ENCODE measurements around the gene PROCA1.
"Not testable (repeated sequence)": the region's sequence is repeated elsewhere in the genome, so short reads cannot be mapped to it uniquely, and the experiment has no call there.

Gene PROCA1

DNA sequence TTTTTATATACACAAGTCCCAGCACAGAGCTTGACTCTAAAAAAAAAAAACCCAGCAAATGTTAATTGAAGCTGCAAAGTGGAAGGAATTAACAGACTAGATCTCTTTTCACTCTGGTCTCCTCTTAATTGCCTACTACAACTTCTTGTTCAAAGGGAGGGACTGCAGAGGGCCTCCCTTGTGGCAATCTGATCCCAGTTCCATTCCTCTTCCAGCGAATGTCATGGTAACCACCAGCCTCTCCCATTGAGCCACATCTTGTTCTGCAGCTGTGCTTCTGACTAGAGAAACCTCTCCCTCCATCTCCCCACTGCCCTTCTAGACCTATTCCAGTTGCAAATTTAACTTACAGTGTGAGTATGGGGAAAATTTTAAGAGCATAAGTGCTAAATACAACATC lies 43.8 kb downstream of the PROCA1 start:
- DNase-seq (ENCODE audit: low read depth) = no peak

DNA sequence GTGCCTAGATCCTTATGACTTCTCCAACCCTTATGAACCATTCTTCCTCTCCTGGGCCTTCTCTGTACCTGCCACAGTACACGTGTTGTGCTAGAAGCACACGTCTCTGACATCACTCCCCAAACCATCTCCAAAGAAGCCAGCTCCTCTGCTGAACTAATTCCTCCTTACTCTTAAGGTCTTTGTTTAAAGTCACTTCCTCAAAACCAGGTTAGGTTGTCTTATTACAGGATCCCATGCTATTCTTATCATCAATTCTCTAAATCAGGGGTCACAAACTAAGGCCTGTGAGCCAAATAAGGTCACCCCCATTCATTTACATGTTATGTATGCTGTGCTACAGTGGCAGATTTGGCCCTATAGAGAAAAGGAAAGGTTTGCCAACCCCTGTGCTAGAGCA lies 45.7 kb downstream of the PROCA1 start:
- DNase-seq (ENCODE audit: low read depth) = no peak

DNA sequence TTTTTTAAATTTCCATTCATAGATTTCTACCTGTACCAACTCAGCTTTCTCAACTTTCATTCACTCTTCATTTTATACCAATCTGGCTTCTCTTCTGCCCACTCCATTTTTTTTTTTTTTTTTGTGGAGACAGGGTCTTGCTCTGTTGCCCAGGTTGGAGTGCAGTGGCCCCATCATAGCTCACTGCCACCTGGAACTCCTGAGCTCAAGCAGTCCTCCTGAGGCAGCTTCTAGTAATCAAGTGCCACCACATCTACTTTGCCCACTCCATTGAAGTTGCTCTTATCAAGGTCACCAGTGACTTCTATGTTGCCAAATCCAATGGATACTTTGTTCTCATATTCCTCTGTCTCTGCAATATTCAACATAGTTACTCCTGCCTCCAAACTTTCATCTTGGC lies 48.0 kb downstream of the PROCA1 start:
- DNase-seq (ENCODE audit: low read depth) = no peak

- no peak for DNase-seq (ENCODE audit: low read depth)
These were observed 49.2 kb downstream of the PROCA1 start for GRCh38 chr17:28662527-28662829.

- peak; percentile 93 for DNase-seq (ENCODE audit: low read depth)
These were observed 49.8 kb downstream of the PROCA1 start, which contains the start of the genes SDF2 and SUPT6H for GRCh38 chr17:28661635-28662526. TSS of gene SDF2 (minus strand) at chr17:28661906. CDS start at chr17:28661876, 30 bp downstream. TSS of gene SUPT6H (plus strand) at chr17:28662205. CDS start at chr17:28673402, 11,197 bp downstream.

- not testable (repeated sequence) for DNase-seq (ENCODE audit: low read depth)
These were observed 52.2 kb downstream of the PROCA1 start for GRCh38 chr17:28659497-28659881.

- not testable (repeated sequence) for DNase-seq (ENCODE audit: low read depth)
These were observed 52.8 kb downstream of the PROCA1 start for GRCh38 chr17:28658766-28659496.

DNA sequence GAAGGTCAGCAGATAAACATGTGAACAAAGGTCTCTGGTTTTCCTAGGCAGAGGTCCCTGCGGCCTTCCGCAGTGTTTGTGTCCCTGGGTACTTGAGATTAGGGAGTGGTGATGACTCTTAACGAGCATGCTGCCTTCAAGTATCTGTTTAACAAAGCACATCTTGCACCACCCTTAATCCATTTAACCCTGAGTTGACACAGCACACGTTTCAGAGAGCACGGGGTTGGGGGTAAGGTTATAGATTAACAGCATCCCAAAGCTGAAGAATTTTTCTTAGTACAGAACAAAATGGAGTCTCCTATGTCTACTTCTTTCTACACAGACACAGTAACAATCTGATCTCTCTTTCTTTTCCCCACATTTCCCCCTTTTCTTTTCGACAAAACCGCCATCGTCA lies 53.3 kb downstream of the PROCA1 start:
- DNase-seq (ENCODE audit: low read depth) = not testable (repeated sequence)

DNA sequence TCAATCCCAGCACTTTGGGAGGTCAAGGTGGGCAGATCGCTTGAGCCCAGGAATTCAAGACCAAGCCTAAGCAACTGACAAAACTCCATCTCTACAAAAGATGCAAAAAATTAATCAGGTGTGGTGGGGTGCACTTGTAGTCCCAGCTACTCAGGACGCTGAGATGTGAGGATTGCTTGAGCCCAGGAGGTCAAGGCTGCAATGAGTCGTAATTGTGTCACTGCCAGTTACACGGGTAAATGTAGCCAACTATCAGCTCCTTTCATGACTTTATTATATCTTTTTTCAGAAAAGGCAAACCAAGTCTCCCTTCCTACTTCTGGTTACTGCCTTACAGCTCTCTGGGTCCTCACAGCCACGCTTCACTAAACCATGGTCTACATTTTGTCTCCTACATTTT lies 53.9 kb downstream of the PROCA1 start:
- DNase-seq (ENCODE audit: low read depth) = no peak

- no peak for DNase-seq (ENCODE audit: low read depth)
These were observed 56.5 kb downstream of the PROCA1 start for GRCh38 chr17:28655160-28655559.
